Measurements from ENCODE around the gene PTPRK.

DNA sequence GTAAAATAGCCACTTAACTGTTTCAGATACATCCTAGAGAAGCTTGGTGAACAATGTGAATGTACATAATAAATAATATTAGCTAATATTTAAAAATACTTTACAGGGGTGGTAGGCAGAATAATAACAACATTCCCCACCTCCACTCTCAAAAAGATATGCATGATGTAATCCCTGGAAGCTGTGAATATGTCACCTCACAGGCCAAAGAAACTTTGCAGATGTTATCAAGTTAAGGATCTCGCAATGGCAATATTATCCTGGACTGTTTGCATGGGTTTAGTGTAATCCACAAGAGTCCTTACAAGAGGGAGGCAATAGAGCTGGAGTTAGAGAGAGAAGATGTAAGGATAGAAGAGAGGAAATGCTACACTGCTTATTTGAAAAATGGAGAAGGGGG lies 7.0 kb upstream of the PTPRK start:
- TF ChIP-seq CTCF (CRISPR knock-in tag; IDR thresholded peaks at IDR 0.05) (no peak), MAFF (IDR thresholded peaks at IDR 0.05; ENCODE audit: low read depth, low read length) (no peak), USF2 (IDR thresholded peaks at IDR 0.05; ENCODE audit: low read depth, low read length) (no peak), USF2 (CRISPR knock-in tag; IDR thresholded peaks at IDR 0.05; ENCODE audit: borderline replicate concordance) (no peak), ZNF263 (CRISPR knock-in tag; IDR thresholded peaks at IDR 0.05) (no peak), ZNF432 (CRISPR knock-in tag; IDR thresholded peaks at IDR 0.05; ENCODE audit: borderline replicate concordance) (no peak)

Measured in HepG2 (cell line).